ENCODE measurements around the gene KRTAP12-1. TPM values are rescaled to one million over a fixed set of nuclear protein-coding genes. Genes with fewer than 3 reads are reported as not detected.
A peak's percentile ranks its signal among the peaks of the same experiment; 100 is the strongest.

The KRTAP12-1 gene
- total RNA-seq: not detected

- DNase-seq (ENCODE audit: low read depth in 2 of 3, low spot score in 2 of 3): no peak
Observed at GRCh38 chr21:44681861-44682579, at the start of gene KRTAP12-1. Gene KRTAP12-1, minus strand, starts transcription at chr21:44682163. Its CDS starts 40 bp downstream, at chr21:44682123.

- DNase-seq (ENCODE audit: low read depth in 2 of 3, low spot score in 2 of 3): no peak
Observed at GRCh38 chr21:44730951-44731579, 49.1 kb upstream of the KRTAP12-1 start.

GRCh38 chr21:44730028-44730395 is 48.0 kb upstream of the KRTAP12-1 start:
- DNase-seq (ENCODE audit: low read depth in 2 of 3, low spot score in 2 of 3): no peak

- no peak for DNase-seq (ENCODE audit: low read depth in 2 of 3, low spot score in 2 of 3)
Observed at GRCh38 chr21:44729336-44730027, 47.5 kb upstream of the KRTAP12-1 start.

DNA sequence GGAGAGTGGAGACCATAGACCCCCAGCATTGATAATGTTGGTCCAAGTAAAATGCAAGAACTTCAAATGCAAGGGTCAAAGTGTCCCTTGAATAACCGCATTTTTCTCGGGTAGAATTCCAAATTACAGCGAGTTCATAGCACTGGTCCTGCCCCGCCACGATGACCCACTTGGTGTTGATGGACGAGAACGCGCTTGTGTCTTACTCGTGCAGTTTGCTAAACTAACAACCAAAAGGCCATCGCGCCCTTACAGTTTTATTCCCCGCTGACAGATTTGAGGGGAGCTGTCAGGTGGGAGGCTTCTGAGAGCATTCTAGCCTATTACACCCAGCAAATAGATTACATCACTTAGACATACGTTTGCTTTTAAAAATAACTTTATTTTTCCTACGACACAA is 46.8 kb upstream of the KRTAP12-1 start:
- DNase-seq (ENCODE audit: low read depth in 2 of 3, low spot score in 2 of 3): no peak

DNA sequence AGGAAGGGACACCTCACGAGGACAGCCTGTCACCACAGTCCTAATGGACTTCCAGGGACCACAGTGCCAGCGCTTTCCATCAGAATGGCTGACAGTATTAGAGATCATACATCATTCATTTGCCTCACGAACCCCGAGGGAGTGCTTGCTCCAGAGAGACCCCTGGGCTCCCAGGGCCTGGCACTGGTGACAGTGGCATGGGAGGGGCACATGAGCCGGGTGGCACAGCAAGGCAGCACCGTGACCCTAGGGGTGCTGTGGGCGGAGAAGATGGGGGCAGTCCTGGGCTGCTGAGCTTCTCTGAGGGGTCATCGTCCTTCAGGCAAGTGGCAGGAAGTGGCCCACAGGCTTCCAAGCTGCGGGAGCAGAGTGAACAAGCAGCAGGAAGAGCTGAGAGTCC is 45.8 kb upstream of the KRTAP12-1 start:
- no peak for DNase-seq (ENCODE audit: low read depth in 2 of 3, low spot score in 2 of 3)

- DNase-seq (ENCODE audit: low read depth in 2 of 3, low spot score in 2 of 3): no peak
Observed at GRCh38 chr21:44727321-44727720, 45.4 kb upstream of the KRTAP12-1 start.

DNA sequence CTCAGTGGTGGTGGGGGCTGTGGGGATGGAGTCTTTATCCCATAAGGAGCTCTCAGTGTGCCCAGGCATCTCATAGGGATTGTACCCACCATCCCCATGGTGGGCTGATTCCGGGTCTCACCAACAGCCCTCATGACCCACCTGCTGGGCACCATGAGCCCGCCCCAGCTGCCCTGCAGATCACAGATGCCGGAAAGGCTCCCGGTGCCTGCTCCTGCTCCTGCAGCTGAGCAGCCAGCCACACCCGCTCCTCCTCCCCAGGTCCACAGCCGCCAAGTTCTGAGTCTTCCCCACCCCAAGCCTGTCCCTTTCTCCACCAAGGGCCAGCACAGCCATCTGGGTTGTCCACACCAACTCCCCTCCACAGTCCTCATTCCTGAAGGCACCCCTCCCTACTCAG is 44.9 kb upstream of the KRTAP12-1 start:
- DNase-seq (ENCODE audit: low read depth in 2 of 3, low spot score in 2 of 3): no peak

- no peak for DNase-seq (ENCODE audit: low read depth in 2 of 3, low spot score in 2 of 3)
Observed at GRCh38 chr21:44724926-44725325, 43.0 kb upstream of the KRTAP12-1 start.

DNA sequence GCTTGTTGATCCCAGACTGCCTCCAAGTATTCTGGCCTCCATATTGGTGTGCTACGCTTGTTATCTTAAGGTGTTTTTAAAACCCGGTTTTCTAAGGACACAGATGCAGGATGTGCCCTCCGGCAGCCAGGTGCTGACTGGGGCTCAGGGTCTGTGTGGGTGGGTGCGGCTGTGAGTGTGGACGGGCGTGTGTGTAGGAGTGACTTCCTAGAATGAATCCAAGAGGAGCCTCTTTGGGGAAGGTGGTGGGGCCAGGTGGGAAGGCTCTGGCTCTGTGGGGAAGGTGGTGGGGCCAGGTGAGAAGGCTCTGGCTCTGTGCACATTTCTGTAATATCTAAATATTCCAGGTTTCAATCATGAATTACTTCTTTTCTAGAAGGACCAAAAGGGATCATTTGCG is 42.2 kb upstream of the KRTAP12-1 start:
- no peak for DNase-seq (ENCODE audit: low read depth in 2 of 3, low spot score in 2 of 3)

GRCh38 chr21:44723177-44724131 is 41.5 kb upstream of the KRTAP12-1 start:
- peak in 1 of 3 donors; percentile 18 for DNase-seq (ENCODE audit: low read depth in 2 of 3, low spot score in 2 of 3)

DNA sequence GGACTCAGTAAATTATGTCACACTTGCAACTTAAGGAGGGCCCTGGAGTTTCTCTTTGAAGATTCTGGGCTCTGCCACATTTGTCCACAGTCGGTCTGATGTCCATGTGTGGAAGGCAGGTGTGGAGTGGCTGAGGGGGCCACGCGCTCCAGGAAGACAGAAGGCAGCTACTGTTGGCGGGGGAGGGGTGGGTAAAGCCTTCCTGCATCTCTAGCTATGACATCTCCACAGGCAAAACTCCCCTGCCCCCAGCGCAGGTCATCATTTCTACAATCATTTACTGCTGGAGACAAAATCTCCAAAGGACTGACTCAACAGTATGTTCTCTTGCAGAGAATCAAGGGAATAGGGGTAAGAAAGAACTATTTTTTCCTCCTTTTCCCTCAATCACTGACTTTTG is 40.8 kb upstream of the KRTAP12-1 start:
- no peak for DNase-seq (ENCODE audit: low read depth in 2 of 3, low spot score in 2 of 3)

DNA sequence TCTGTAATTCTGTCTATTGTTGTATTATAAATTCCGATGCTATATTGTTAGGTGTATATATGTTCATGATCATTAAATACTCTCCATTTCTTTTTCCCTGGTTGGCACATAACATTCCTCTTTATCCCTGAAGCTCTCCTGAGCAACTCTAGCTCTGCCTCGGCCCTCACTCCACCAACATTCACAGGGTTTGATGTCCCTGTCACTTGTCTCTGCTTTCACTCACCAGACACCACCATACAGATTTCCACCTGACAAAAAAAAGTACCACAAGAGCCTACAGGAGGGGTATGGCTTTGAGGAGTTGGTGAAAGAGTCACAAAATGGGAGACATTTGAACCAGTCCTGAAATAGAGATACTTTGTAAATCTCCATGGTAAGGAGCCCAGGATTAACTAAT is 38.2 kb upstream of the KRTAP12-1 start:
- DNase-seq (ENCODE audit: low read depth in 2 of 3, low spot score in 2 of 3): no peak

DNA sequence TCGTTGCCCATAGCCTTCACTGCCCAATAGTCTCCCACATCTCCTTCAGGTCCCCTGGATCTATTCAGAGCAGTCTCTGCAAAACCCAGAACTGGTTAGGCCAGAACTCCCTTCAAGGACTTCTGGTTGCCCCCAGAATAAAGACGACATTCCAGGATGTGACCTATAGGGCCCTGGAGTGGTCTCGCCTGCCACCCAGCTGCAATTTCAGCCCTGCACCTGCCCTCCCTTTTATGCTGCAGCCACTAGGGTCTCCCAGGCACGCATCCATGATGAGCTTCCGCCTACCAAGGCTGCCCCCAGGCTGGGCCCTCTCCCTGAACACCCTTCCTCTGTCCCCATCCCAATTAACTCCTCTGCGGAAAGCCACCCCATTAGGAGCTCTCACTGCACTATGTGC is 36.6 kb upstream of the KRTAP12-1 start:
- DNase-seq (ENCODE audit: low read depth in 2 of 3, low spot score in 2 of 3): no peak

DNA sequence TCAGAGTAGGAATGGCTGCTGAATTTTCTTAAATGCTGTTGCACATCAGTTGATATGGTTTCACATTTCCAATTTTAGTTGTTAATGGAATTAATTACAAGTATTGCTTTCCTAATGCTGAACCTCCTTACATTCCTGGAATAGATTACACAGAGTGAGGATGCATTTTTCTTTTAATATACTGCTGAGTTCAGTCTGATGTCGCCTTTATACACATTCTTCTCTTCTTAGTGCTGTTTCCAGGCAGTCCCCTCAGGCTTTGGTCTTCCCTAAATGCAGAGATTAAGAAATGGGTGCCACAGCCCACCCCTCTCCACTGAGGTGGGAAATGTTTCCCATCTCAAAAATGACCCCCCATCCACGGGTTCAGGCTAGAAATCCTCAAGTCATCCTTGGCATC is 36.1 kb upstream of the KRTAP12-1 start:
- DNase-seq (ENCODE audit: low read depth in 2 of 3, low spot score in 2 of 3): no peak

- no peak for DNase-seq (ENCODE audit: low read depth in 2 of 3, low spot score in 2 of 3)
Observed at GRCh38 chr21:44716984-44717383, 35.0 kb upstream of the KRTAP12-1 start.

DNA sequence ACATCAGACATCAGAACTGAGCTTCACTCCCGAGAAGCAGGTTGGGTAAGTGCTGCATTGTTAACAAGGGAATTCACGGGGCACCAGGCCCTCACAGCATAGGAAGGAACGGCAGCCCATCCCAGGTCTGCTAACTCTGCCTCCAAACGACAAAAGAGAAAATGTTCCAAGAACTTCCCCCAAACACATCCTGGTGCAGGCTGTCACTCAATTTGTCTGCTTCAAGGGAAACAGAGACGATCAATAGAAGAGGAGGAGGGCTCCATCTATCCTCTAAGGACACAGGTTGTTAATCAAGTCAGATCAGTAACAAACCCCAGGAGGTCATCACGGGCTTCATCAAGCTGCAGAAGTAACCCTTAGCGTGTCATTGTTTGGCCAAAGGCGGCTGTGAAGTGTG is 32.9 kb upstream of the KRTAP12-1 start:
- DNase-seq (ENCODE audit: low read depth in 2 of 3, low spot score in 2 of 3): no peak

GRCh38 chr21:44713846-44714245 is 31.9 kb upstream of the KRTAP12-1 start:
- DNase-seq (ENCODE audit: low read depth in 2 of 3, low spot score in 2 of 3): no peak

DNA sequence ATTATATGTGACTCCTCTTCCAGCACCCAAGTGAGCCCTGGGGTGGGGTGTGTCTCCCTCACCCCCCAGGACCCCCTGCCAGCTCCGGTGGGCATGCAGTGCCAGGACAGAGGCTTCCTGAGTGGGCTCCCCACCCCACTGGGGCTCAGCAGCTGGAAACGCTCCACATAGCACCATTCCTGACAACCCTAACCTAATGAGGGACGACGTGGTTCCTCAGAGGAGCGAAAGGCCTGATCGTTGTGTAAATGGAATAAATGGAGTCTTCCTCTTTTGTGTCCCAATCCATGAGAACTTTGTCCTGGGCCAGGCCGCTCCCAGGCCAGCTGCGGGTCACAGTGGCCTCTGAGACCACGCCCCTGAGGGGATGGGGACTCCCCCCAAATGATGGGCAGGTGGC is 31.2 kb upstream of the KRTAP12-1 start:
- no peak for DNase-seq (ENCODE audit: low read depth in 2 of 3, low spot score in 2 of 3)

GRCh38 chr21:44712203-44713028 is 30.5 kb upstream of the KRTAP12-1 start:
- DNase-seq (ENCODE audit: low read depth in 2 of 3, low spot score in 2 of 3): no peak

Measured in hematopoietic multipotent progenitor cell (in vitro differentiated cells).